GM18502 (cell line): Measurements from ENCODE around the gene CDC27.
A peak's percentile ranks its signal among the peaks of the same experiment; 100 is the strongest.
"Not testable (repeated sequence)": the region's sequence is repeated elsewhere in the genome, so short reads cannot be mapped to it uniquely, and the experiment has no call there.

ENCODE experiments used
- ATAC-seq: cut with Tn5 transposase; IDR thresholded peaks from one replicate; pipeline ENCODE4 v1.9.1; 2021; ENCODE audit warnings: mild to moderate bottlenecking; ENCODE audit not compliant: unreplicated experiment, poor library complexity

CDC27 gene

DNA sequence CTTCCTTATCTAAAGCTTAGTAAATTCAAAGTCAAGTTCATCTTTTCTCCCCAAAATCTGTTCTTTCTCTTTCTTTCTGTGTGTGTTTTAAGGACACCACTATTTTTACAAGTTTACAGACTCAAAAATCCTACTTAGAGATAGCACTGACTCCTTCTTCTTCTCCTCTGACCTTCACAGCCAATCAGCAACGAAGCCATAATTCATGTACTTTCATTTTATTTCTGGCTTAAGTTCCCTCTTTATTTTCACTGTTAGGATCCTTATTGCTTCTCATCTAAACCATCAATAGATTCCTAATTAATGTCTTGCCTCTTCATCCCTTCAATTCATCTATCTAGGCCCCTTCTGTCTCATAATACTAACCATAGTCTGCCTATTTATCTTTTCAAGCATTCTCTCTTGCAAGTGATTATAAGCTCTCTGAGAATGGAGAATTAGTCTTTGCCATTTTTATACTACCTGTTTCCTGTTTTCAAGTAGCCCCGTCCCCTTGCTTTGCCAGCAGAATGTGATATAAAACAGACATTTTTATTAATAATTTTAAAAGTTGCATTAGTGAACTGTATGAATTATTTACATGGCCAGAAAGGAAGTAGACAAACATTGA is 27.0 kb downstream of the CDC27 start:
- ATAC-seq = no peak

DNA sequence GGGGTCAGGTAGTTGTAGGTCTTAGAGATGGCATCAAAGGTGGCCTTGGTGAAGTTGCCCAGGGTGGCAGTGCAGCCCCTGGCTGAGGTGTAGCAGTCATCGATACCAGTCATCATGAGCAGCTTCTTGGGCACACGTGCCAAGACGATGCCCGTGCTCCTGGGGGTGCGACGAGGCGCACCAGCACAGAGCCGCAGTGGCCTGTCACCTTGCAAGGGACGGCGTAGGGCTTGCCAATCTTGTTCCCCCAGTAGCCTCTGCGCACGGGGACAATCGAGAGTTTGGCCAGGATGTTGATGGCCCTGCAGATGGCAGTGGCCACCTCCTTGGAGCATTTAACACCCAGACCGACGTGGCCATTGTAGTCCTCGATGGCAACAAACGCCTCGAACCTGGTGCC is 29.8 kb downstream of the CDC27 start:
- ATAC-seq = no peak

DNA sequence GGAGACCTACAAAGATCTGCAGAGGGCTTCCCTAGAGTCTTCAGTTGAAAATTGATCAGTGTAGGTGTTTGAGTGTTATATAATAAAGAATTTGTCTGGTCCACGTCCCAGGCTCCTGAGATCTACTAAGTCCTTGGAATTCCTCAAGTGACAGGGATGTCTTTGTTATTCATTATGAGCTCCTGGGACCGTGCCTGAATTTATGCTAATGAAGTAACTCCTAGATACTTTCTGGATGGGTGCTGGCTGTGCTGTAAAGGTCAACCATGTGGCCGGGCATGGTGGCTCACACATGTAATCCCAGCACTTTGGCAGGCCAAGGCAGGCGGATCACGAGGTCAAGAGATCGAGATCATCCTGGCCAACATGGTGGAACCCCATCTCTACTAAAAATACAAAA is 43.7 kb downstream of the CDC27 start:
- ATAC-seq = no peak

DNA sequence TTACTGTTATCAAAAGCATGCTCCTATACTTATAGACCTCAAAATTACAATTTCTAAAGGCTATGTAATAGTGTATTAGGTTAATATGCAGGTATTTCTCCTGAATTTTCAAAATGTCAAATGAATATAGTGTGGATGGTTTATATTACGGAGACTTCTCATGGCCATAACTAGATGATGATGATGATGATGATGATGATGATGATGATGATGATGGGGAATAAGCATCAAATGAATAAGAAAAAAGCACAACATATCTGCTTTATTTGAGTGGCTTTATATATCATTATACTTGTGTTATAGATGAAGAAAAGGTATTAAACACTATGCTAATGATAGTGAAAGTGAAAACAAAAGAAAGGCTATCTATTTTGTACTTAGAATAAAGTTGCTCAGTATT is 53.9 kb downstream of the CDC27 start:
- ATAC-seq = no peak

DNA sequence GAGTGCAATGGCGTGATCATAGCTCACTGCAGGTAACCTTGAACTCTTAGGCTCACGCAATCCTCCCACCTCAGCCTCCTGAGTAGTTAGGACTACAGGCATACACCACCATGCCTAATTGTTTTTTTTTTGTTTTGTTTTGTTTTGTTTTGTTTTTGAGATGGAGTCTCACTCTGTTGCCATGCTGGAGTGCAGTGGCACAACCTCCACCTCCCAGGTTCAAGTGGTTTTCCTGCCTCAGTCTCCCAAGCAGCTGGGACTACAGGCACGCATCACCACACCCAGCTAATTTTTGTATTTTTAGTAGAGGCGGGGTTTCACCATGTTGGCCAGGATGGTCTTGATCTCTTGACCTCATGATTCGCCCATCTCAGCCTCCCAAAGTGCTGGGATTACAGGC is 54.7 kb downstream of the CDC27 start:
- ATAC-seq = not testable (repeated sequence)

DNA sequence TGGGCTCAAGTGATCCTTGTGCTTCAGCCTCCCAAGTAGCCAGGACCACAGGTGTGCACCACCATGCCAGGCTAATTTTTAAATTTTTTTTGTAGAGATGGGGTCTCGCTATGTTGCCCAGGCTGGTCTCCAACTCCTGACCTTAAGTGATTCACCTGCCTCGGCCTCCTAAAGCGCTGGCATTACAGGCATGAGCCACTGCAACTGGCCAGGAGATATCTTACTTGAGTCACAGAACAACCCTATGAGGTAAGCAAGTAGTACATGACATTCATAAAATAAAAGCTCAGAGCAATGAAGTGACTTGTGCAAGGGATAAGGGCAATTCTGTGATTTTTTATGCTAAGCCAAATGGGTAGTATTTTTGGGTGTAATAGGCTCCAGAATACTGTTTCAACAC is 57.3 kb downstream of the CDC27 start:
- no peak for ATAC-seq

DNA sequence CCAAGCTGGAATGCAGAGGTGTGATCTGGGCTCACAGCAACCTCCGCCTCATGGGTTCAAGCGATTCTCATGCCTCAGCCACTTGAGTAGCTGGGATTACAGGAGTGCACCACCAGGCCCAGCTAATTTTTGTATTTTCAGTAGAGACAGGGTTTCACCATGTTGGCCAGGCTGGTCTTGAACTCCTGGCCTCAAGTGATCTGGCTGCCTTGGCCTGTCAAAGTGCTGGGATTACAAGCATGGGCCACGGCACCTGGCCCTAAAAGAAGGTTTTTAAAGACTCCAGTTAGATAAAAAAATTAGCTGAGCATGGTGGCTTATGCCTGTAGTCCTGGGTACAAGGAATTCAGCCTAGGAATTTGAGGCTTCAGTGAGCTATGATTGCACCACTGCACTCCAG is 62.3 kb downstream of the CDC27 start:
- not testable (repeated sequence) for ATAC-seq

DNA sequence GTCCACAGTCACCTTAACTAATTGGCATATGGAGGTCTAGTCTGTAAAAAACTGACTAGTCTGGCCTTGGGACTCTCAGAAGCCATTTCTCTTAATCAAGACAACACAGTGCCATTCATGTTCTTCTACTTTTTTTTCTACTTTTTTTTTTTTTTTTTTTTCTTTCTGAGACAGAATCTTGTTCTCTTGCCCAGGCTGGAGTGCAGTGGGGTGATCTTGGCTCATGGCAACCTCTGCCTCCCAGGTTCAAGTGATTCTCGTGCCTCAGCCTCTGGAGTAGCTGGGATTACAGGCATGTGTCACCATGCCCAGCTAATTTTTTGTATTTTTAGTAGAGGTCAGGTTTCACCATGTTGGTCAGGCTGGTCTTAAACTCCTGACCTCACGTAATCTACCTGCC is 65.8 kb downstream of the CDC27 start:
- ATAC-seq = not testable (repeated sequence)

DNA sequence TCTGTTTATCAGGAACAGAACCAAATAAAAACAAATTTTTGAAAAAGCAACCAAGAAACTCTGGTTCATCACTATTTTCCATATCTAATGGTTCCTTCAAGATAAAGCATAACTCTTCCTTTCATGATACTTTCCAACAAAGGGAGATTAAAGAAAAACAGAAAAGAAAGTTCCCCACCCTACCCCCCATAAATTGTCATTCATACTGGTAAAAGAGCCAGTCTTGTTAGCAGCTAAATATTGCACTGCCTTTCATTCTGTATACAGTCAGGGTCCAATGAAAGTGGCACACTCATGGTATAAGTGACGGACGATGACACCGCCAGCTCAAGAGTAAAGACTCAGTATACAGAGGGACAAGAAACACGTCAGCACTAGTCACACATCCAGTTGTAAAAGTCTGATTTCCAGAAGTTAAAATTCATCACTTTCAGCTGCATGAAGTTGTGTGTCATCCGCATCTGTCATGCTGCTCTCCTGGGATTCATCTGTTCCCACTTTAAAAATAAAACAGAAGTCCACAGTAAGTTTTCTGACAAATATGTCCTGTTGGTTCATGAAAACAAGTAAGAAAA is 68.5 kb downstream of the CDC27 start:
- no peak for ATAC-seq

DNA sequence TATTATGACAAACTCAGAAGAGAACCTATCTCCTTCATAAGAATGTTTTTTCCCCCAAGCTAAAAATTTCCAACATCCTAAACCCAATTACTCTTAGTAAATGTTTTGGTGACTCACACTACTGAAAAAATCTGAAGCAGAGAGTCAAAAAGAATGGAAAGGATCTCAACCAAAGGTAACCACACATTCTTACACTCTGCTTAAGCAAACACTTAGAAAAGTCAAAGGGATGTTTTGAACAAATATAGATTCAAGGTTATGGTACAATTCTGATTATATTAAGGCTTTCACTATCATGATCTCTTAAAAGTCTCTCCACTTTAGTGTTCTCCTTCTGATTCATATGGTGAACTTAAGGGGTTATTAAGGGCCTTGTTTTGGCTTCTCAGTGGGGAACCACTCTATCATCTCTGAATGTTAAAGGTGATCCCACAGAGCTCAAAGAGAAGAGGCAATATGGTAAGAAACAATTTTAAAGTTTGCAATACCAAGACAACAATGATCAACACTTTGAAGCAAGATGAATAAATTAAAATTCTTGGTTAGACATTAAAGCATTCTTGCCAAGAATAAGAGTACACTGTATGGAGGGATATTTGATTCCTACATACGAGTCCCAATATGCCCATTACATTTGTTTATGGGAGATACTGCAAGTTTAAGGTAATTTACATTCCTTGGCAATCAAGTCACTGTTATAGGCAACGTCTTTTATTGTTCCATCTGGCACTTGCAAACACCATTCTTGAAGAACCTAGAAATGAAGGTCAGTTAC is 69.2 kb downstream of the CDC27 start:
- ATAC-seq = no peak

DNA sequence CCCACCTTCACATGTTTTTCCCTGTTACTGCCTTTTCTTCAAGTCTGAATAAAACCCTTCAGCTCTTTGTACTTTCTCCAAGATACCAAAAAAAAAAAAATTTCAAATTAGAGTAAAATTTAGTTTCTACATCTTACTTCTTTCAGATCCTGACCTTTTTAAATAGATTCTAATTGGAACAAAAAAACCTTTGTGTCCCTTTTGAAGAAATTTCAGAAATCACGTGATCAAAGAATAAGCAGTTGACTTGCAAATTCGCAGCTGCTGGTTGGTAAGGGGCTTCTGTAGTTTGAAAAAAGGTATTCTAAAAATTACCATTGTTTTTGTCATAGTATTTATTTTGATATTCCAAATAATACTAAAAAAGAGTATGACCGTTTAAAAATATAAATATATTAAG is 71.7 kb downstream of the CDC27 start:
- ATAC-seq = no peak

DNA sequence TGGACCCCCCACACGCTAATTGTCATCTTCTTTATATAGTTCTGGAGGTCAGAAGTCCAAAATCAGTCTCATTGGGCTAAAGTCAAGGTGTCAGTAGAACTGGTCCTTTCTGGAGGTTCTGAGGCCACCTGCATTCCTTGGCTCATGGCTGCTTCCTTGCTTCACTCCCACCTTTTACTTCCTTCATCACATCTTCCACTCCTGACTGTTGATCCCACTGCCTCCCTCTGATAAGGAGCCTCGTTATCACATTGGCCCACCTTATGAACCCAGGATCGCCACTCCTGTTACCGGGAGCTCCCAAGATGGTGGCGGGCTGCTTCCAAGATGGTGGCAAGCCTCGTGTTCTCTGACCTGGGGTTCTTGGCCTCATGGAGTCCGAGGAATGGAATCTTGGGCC is 83.0 kb downstream of the CDC27 start:
- ATAC-seq = no peak

DNA sequence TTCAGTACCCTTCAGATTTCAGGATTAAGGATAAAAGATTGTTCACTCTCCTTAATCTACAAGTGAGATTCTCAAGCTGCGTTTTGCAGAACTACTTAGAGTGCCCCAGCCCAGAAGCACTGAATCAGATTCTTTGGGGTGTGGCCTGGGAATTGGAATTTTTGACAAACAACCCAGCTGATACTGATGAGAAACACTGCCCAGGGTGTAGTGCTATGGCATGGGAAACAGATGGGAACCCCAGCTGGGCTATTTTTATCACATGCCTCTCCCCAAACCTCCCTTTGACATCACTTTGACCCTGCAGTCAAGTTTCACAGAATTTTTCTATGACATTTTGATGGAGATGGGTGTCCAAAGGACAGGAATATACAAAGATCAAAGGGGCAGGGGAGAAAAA is 83.8 kb downstream of the CDC27 start:
- ATAC-seq = not testable (repeated sequence)

DNA sequence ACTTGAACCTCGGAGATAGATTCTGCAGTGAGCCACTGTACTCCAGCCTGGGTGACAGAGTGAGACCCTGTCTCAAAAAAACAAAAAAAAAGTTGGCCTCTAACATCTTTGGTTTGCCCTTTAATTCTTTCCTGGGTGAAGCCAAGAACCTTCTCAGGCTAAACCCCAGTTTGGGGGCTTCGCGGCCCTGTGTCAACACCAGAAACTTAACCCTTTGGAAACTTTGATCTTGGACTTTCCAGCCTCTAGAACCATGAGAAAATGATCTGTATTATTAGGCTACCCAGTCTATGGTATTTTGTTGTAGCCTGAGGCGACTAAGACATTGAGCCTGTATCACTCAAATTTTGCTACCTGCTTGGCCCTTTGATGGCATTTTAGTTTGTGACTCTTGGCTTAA is 86.2 kb downstream of the CDC27 start:
- ATAC-seq = no peak

DNA sequence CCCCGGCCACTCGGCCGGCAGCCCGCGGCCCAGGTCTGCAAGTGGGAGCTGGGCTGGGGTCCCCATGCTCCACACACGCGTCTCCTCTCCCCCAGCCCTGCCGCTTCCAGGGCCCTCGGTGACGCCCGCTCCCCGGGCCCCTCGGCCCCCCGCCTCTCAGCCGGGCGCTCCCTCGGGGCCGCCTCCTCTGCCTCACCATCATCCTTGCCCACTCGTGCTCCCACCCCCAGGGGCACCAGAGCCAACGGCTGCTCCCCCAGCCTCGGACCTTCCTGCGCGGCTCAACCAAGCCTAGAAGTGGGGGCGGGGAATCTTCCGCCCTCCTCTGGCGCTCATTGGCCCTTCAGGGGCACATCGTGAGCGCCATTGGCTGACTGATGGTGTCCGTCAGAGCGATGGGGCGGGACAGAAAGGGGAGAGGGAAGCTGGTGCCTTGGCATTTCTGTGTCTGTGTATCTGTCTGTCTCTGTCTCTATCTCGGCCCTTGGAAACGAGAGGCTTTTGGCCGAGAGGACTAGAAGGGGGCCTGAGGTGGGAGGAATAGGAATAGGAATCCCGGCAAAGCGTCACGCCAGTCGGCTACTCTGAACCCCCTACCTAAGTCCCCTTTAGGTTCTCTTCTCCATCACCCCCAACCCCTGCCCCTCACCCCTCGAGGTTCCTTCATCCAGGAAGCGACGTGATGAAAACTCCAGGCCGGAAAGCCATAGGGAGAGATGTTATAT is 88.9 kb downstream of the CDC27 start:
- ATAC-seq = peak; percentile 98

DNA sequence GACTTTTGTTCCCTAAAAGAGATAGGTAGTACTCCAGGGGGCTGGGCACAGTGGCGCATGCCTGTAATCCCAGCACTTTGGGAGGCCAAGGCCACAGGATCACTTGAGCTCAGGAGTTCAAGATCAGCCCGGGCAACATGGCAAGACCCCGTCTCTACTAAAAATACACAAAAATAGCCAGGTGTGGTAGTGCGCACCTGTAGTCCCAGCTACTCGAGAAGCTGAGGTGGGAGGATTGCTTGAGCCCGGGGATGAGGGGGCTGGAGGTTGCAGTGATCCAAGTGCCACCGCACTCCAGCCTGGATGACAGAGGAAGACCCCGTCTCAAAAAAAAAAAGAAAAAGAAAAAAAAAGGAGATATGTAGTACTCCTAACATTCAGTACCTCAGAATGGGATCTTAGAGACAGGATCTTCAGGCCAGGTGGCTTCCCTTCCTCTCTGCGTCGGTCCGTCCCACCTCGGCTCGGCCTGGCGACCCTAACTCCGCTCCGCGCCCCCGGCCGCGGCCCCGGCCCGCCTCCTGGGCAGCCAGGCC is 89.6 kb downstream of the CDC27 start:
- peak; percentile 35 for ATAC-seq

DNA sequence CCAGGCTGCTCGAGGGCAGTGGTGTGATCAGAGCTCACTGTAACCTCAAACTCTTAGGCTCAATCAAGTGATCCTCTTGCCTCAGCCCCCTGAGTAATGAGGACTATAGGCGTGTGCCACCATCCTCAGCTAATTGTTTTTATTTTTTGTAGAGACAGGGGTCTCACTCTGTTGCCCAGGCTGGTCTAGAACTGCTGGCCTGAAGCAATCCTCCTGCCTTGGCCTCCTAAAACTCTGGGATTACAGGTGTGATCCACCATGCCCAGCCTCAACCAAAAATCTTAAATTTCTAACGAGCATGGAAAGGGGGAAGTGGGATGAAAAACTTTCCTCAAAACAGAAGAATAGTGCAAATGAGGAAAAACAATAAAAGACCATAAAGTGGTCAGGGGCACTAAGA is 92.8 kb downstream of the CDC27 start:
- ATAC-seq = no peak

DNA sequence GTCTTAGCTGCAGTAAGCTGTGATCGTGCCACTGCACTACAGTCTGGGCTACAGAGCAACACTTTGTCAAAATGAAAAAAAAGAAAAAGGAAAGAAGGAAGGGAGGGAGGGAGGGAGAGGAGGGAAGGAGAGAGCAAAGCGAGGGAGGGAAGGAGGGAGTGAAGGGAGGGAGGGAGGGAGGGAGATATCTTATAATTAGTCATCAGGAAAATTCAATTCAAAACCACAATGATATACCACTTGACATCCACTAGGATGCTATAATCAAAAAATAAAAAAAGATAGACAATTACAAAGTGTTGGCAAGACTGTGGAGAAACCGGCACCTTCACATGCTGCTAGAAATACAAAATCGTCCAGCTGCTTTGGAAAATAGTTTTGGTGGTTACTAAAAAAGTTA is 93.8 kb downstream of the CDC27 start:
- ATAC-seq = no peak

DNA sequence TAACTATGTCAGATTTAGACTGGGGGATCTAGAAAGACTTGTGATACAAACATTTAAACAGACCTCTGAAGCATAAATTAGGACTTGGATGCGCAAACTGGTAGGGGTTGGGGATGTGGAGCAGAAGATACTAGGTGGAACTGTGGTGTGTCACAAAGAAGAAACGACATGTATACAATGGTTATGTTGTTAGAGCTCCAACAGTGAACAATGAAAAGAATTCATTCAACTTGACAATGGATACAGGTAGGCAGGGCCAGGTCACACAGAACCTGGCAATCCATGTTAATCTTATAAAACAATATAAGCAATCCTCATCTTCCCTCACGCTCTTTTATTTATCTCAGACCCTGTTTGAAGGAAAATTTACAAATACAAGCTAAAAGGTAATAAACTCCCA is 102.0 kb downstream of the CDC27 start:
- no peak for ATAC-seq

DNA sequence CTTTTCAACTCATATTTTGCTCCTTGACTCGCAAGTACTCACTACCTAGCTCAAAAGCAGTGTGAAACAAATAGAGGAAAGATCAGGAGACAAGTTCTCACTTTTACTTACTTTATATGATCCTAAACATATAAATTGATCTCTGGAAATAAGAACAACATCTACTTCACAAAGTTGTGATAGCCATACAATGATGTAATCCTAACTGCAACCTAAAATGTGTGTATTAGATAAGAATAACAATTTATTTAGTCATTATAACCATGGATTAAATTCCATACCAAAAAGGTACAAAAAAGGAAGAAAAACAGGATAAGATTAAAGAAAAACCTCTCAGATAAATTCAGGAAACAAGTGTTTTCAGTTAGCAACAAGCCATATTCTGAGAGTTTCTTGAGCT is 103.4 kb downstream of the CDC27 start:
- no peak for ATAC-seq

DNA sequence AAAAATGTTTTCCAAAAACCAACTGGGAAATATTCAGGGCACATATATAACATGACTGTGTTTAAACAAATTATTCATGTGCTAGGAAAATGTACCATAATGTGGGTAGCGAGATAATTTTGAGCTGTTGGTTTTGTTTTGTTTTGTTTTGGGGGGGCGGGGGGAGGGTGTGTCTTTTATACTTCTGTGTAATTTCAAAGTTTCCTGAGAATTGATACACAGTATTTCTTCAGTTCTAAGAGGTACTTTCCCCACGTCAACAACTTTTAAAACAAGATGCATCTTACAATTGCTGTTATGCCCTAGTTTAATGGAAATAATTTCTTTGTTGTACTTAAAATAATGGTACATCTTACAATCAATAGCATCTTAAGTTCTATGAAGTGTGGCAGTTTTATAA is 110.3 kb downstream of the CDC27 start:
- no peak for ATAC-seq
